LNCAP (cell line): Measurements from ENCODE around the gene IFNW1.
A peak's percentile ranks its signal among the peaks of the same experiment; 100 is the strongest.

Source experiments
- CTCF ChIP-seq: fragments of 450-650 bp; IDR thresholded peaks from 2 replicates; pipeline ENCODE4 v1.5.1; 2017; ENCODE audit warnings: mild to moderate bottlenecking

The IFNW1 gene

GRCh38 chr9:21165516-21165915 lies 23.9 kb upstream of the IFNW1 start:
- no peak for TF ChIP-seq CTCF

- TF ChIP-seq CTCF, result no peak
Measured at GRCh38 chr9:21160178-21160577, 18.5 kb upstream of the IFNW1 start.

- TF ChIP-seq CTCF, result no peak
Measured at GRCh38 chr9:21155501-21155900, 13.9 kb upstream of the IFNW1 start.

- peak; percentile 45; the same call in 1 of the 2 replicates for TF ChIP-seq CTCF
Measured at GRCh38 chr9:21154018-21154608, 12.5 kb upstream of the IFNW1 start.

GRCh38 chr9:21153336-21154017 lies 11.8 kb upstream of the IFNW1 start:
- TF ChIP-seq CTCF, result no peak

- TF ChIP-seq CTCF, result no peak
Measured at GRCh38 chr9:21144603-21145002, 3.0 kb upstream of the IFNW1 start.

GRCh38 chr9:21137020-21137419 lies 4.6 kb downstream of the IFNW1 start:
- TF ChIP-seq CTCF, result no peak
